Upper lobe of left lung (tissue), 6 donors: Measurements from ENCODE around the gene TPR. TPM values are rescaled to one million over a fixed set of nuclear protein-coding genes. Genes with fewer than 3 reads are reported as not detected.
A peak's percentile ranks its signal among the peaks of the same experiment; 100 is the strongest.

Experiments
- ATAC-seq, 2 donors: fragments of 200-7000 bp; cut with Tn5 transposase; one replicate each; pipeline ENCODE4 v1.9.1; 2022; ENCODE audit warnings: mild to moderate bottlenecking in 2 of 2, moderate library complexity in 2 of 2; ENCODE audit not compliant: low FRiP score in 2 of 2
- DNase-seq, 2 donors: peaks; one replicate each; pipeline ENCODE4 v3.0.0-alpha.2; 2019 to 2020
- H3K27ac ChIP-seq, 4 donors: fragments of 200-600 bp; sonication (generic); one replicate each; pipeline ENCODE4 v1.5.1; 2016 to 2019
- H3K27me3 ChIP-seq, 4 donors: fragments of 200-600 bp; sonication (generic); one replicate each; pipeline ENCODE4 v1.5.1; 2017 to 2019
- H3K36me3 ChIP-seq, 4 donors: fragments of 200-600 bp; sonication (generic); one replicate each; pipeline ENCODE4 v1.5.1; 2016 to 2019
- H3K4me1 ChIP-seq, 4 donors: fragments of 200-600 bp; sonication (generic); one replicate each; pipeline ENCODE4 v1.5.1; 2018 to 2019
- H3K4me3 ChIP-seq, 4 donors: fragments of 200-600 bp; sonication (generic); one replicate each; pipeline ENCODE4 v1.5.1; 2017 to 2019; ENCODE audit warnings: mild to moderate bottlenecking in 2 of 4, moderate library complexity in 1 of 4
- H3K9me3 ChIP-seq, 4 donors: fragments of 200-600 bp; sonication (generic); one replicate each; pipeline ENCODE4 v1.5.1; 2018 to 2019
- EP300 ChIP-seq, 4 donors: sonication (generic); formaldehyde crosslinking; IDR thresholded peaks; one replicate each; pipeline ENCODE4 v1.5.1; 2017; ENCODE audit warnings: antibody characterized with exemption in 4 of 4, control low read depth in 2 of 4
- POLR2A ChIP-seq, 4 donors: fragments of 450-650 bp; IDR thresholded peaks; one replicate each; pipeline ENCODE4 v1.5.1; 2016 to 2017; ENCODE audit warnings: antibody characterized with exemption in 4 of 4, mild to moderate bottlenecking in 2 of 4
- POLR2AphosphoS5 ChIP-seq, 2 donors: sonication (generic); formaldehyde crosslinking; IDR thresholded peaks; one replicate each; pipeline ENCODE4 v1.5.1; 2017; ENCODE audit warnings: antibody characterized with exemption in 2 of 2
- WGBS, 2 donors: methylation state at CpG; one replicate each; pipeline ENCODE4 v1.1.5; 2017 to 2018; 5-methylcytosine and 5-hydroxymethylcytosine counted together
- total RNA-seq, 6 donors: library from RNA; depleted of rRNA in 4 of 6; stranded (reverse); fragments of >200 nt in 4 of 6; gene quantifications; one replicate each; pipeline versions ENCODE4 v1.1.0 to v1.2.1, GENCODE V29; 2016 to 2021
- TF ChIP-seq, protein P1 (sequence below), 6 experiments: fragments of 450-650 bp in 4 of 6; fragments of 200-600 bp in 2 of 6; sonication (generic) in 2 of 6; IDR thresholded peaks; one replicate each; pipeline ENCODE4 v1.5.1; 2016 to 2019; ENCODE audit warnings: antibody characterized with exemption in 6 of 6
- donor health status: DM: no; HTN: no; CAD: no; lungs with moderate emphysema.
- donor health status: DM: no; HTN: yes; CAD: no; lungs with severe emphysema.

The TPR gene
- total RNA-seq, 6 donors from 2014 or later, result 42.2 to 132 (median 82.3) TPM

DNA sequence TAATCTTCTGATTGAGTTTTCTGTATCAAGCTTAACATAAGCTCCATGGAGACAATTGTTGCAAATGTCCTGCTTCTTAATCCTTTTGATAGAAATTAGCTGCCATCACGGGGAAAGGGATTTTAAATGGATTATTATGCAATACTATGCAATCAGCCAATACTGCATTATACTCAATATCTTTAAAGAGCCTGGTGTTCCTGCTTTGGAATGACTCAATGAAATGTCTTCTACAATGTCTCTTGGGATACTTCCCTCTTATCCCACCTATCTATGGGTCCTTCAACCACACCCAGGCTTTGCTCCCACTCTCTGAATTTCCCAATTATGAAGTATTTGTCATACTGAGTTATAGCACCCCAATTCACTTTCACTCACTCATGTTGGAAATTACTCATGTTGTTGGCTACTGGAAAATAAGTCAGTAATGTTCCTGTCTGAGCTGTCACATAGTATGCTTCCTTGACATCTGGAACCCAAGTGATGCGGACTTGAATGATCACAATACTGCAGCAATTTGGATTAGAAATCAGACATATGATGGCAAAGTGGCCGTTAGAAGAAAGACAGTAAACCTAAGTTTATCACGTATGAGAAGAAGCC is 85.0 kb downstream of the TPR start:
- Histone ChIP-seq H3K36me3 (no peaks in the 10 kb centered on the region), H3K4me3 (no peak overlapping the region), H3K4me1 (no peaks in the 10 kb centered on the region), H3K27me3 (no peaks in the 10 kb centered on the region), H3K9me3 (no peaks in the 10 kb centered on the region), H3K27ac (no peak overlapping the region)
- TF ChIP-seq POLR2A (IDR thresholded peaks at IDR 0.05) (no peak), EP300 (IDR thresholded peaks at IDR 0.05) (no peak), POLR2AphosphoS5 (IDR thresholded peaks at IDR 0.05) (no peak)
- TF ChIP-seq, protein P1, sequence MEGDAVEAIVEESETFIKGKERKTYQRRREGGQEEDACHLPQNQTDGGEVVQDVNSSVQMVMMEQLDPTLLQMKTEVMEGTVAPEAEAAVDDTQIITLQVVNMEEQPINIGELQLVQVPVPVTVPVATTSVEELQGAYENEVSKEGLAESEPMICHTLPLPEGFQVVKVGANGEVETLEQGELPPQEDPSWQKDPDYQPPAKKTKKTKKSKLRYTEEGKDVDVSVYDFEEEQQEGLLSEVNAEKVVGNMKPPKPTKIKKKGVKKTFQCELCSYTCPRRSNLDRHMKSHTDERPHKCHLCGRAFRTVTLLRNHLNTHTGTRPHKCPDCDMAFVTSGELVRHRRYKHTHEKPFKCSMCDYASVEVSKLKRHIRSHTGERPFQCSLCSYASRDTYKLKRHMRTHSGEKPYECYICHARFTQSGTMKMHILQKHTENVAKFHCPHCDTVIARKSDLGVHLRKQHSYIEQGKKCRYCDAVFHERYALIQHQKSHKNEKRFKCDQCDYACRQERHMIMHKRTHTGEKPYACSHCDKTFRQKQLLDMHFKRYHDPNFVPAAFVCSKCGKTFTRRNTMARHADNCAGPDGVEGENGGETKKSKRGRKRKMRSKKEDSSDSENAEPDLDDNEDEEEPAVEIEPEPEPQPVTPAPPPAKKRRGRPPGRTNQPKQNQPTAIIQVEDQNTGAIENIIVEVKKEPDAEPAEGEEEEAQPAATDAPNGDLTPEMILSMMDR (IDR thresholded peaks at IDR 0.05), result no peak
- DNase-seq (no peak), ATAC-seq (peak in 1 of 2 donors; percentile 16)
- WGBS, 2 donors, result 83 to 88% methylated on average over 4 of the region's 4 CpGs

DNA sequence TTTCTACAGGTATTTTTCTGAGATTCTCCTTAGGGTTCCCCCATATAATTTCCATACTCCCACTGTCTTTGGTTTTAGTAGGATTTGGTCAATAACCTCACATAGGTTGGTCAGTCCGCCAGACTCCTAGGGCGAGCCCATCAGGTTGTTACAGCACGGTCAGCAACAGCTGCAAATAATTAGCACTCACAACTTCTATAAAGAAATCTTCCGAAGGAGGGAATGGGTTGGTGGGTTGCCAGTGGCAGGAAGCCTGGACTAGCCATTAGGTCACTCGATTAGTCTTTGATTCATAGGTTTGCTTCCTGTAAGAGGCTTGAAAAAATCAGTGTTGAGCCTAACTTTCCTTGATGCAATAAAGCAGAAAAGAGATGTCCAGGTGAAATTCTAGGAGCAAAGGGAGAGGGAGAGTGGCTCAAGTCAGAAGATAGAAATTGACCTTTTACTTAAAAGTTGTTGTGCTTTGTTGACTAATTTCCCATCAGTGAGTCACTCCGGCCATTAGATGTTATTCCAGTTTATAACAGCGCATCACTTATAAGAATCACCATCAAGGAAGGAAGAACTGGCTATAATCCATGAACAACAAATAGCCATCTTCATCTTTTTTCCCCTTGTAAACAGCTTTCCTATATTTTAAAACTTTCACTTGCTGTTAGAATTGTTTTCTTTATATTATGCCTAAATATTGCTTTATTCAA is 88.3 kb downstream of the TPR start:
- Histone ChIP-seq H3K27me3 (no peaks in the 10 kb centered on the region), H3K4me3 (no peak overlapping the region), H3K4me1 (no peaks in the 10 kb centered on the region), H3K9me3 (no peaks in the 10 kb centered on the region), H3K36me3 (no peaks in the 10 kb centered on the region), H3K27ac (no peak overlapping the region)
- WGBS, 2 donors, result 83 to 91% methylated on average over 7 of the region's 7 CpGs
- ATAC-seq, result peak in 1 of 2 donors; percentile 73
- DNase-seq, result no peak
- TF ChIP-seq EP300 (IDR thresholded peaks at IDR 0.05) (no peak), POLR2AphosphoS5 (IDR thresholded peaks at IDR 0.05) (no peak)

DNA sequence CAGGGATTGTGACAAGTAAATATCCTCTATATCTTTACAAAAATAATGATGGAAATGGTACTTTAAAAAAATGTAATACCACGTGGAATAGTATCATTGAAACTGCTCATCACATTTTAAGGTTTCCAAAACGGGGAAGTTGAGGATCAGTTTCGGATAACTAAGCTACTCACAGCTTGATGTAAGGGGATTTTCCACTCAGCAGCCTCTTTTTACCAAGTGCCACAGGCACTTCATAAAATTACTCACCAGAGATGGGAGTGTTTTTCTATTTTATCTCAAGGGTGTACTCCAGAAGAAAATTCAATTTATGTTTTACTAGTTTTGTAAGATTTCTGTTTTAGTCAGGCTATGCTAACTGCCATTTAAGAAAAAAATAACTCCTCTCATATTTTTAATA is 91.7 kb downstream of the TPR start:
- H3K36me3 ChIP-seq, result no peaks in the 10 kb centered on the region
- no peaks in the 10 kb centered on the region for H3K4me1 ChIP-seq
- DNase-seq (no peak), ATAC-seq (no peak)
- no peaks in the 10 kb centered on the region for H3K9me3 ChIP-seq
- TF ChIP-seq EP300 (IDR thresholded peaks at IDR 0.05) (no peak), POLR2AphosphoS5 (IDR thresholded peaks at IDR 0.05) (no peak), POLR2A (IDR thresholded peaks at IDR 0.05) (no peak)
- TF ChIP-seq, protein P1 (IDR thresholded peaks at IDR 0.05), result no peak
- H3K4me3 ChIP-seq, result no peak overlapping the region
- WGBS, 2 donors, result 48 to 78% methylated on average over 3 of the region's 3 CpGs
- H3K27me3 ChIP-seq, result no peaks in the 10 kb centered on the region
- H3K27ac ChIP-seq, result no peak overlapping the region

DNA sequence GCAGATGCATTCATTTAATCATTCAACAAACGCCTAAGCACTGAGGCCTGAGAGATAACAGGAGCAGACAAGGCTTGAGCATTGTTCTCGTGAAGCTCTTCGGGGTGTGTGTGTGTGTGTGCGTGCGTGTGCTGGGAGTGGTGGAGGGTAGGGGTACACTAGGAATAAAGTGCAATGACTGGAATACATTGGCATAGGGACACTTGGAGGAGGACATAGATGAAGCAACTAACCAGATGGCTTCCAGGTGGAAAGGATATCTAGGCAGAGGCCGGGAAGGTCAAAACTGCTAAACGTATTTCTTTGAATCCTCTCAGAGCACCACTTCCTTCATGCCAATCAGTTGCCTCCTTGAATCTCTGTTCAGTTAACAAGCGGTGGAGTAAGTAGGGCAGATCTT is 92.6 kb downstream of the TPR start:
- Histone ChIP-seq H3K4me3 (no peak overlapping the region), H3K9me3 (no peaks in the 10 kb centered on the region), H3K27me3 (no peaks in the 10 kb centered on the region), H3K27ac (no peak overlapping the region), H3K36me3 (no peaks in the 10 kb centered on the region), H3K4me1 (no peaks in the 10 kb centered on the region)
- whole genome bisulfite sequencing, 2 donors, result 65 to 76% methylated on average over 8 of the region's 8 CpGs
- DNase-seq (no peak), ATAC-seq (no peak)
- no peak for TF ChIP-seq POLR2A (IDR thresholded peaks at IDR 0.05)
- TF ChIP-seq, protein P1 (IDR thresholded peaks at IDR 0.05), result no peak
- TF ChIP-seq POLR2AphosphoS5 (IDR thresholded peaks at IDR 0.05), result no peak
- no peak for TF ChIP-seq EP300 (IDR thresholded peaks at IDR 0.05)

DNA sequence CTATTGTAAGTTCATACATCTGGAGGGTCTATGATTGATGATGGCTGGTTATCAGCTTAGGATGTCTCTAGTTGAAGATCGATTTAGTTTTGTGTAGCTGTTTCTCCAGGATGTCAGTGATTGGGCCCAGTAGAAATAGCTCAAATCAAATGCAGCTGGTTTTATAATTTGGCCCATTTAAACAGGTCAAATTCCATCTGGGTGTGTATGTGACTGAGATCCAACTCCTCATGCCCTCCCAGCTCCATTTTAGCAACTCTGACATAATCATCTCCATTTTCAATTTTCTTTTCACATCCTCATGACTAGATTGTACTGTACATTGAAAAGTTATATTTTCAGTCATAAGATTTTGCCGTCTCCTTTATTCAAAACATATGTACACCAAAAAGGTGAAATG is 99.2 kb downstream of the TPR start:
- ATAC-seq, result no peak
- TF ChIP-seq, protein P1 (IDR thresholded peaks at IDR 0.05), result no peak
- TF ChIP-seq EP300 (IDR thresholded peaks at IDR 0.05) (no peak), POLR2AphosphoS5 (IDR thresholded peaks at IDR 0.05) (no peak), POLR2A (IDR thresholded peaks at IDR 0.05) (no peak)
- WGBS, 2 donors, result 90 to 94% methylated on average over 2 of the region's 2 CpGs
- Histone ChIP-seq H3K9me3 (no peaks in the 10 kb centered on the region), H3K36me3 (no peaks in the 10 kb centered on the region), H3K27me3 (no peaks in the 10 kb centered on the region), H3K4me1 (no peaks in the 10 kb centered on the region), H3K4me3 (no peak overlapping the region), H3K27ac (no peak overlapping the region)
- no peak for DNase-seq
